CD4-positive, alpha-beta T cell treated with Interferon alpha-2 for 1 hour (primary cell): Measurements from ENCODE around the gene SLX9.

Experiments used
- DNase-seq, 2 donors: peaks; one replicate each; pipeline ENCODE4 v3.0.0-alpha.2; 2020 to 2022

SLX9 gene

GRCh38 chr21:44948426-44949120 lies 8.7 kb downstream of the SLX9 start:
- DNase-seq = no peak

GRCh38 chr21:44949161-44949778 lies 9.4 kb downstream of the SLX9 start:
- no peak for DNase-seq

DNA sequence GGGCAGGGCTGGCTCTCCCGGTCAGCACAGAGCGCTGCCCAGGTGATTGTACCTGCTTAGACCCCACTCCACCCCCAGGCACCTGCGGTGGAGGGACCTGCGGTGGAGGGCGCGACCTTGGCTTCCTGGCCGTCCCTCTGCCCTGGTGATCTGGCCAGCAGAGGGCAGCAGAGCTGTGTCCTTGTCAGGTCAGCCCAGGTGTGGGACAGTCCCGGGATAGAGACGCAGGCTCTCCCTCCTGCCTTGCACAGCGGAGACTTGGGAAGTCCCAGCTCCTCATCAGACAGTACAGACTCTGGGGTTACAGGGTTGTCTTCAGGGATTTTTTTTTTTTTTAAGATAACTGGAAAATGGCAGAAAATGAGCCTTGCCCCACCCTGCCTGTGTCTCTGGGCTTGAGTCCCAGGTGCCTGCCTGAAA lies 10.0 kb downstream of the SLX9 start:
- DNase-seq = peak; percentile 75 to 84

DNA sequence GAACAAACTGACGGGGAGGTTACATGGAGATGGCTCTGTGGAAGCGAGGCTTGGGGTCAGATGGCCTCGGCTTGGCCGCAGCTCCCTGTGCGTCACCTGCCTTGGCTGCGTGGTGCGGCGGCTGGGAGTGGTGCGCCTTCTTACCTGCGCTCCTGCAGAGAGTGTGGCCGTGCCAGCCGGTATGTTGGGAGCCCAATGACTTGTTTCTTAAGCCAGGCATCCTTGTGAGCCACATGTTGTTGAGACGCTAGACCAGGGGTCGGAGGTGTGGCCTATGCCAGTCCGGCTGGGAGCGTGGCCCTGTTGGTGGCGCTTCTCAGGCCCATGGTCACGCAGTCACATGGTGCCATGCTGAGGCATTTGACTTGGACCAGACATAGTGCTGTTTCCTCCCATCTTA lies 10.5 kb downstream of the SLX9 start:
- DNase-seq = no peak

DNA sequence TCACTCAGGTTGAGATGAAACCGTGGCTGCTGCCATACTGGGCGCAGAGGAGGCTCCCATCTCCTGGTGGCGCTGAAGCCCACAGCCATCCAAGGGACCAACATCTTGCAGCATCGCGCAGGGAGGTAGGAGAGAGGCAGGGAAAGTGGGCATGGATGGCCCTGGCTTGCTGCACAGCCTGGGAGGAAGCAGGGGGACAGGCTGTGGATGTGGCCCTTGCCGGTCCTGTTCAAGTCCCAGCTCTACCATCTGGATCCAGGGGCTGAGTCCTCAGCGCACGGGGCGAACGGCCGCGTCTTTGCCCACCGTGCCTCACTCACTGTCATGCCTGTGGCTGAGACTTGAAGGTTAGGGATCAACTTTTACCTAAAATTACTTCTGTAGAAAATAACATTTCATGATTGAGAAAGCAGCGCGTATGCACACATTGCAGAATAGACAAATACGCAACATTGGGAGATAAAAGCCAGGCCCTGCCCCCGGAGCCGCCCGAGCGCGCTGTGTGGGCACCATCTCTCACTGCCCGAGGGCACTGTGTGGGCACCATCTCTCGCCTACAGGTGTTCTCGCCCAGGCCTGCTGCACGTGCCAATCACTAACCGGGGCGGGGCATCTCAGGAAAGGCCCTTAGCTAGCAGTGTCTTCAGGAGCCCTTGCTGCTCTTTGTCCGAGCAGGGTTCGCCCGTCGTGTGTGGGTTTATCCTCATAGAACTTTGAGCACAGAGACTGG lies 11.5 kb downstream of the SLX9 start:
- DNase-seq = no peak

- no peak for DNase-seq
Observed at GRCh38 chr21:44952116-44952928, 12.5 kb downstream of the SLX9 start.

GRCh38 chr21:44952929-44953627 lies 13.2 kb downstream of the SLX9 start:
- no peak for DNase-seq

DNA sequence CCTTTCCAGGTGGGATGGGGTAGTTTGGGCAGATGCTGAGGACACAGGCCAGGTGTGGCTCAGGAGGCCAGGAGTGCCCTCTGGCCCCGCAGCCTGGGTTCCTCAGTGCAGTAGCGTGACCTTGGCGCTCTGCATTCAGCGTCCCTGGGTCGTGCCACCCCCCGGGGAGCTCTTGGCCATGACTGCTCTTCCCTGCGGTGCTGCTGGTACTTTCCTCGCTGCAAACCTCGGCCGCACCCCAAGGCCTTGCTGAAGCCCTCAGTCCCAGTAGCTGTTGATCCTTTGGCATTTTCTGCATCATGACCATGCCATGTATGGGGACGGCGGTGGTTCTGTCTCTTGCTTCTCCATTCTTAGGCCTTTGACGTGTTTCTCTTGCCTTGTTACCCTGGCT lies 13.8 kb downstream of the SLX9 start:
- no peak for DNase-seq

DNA sequence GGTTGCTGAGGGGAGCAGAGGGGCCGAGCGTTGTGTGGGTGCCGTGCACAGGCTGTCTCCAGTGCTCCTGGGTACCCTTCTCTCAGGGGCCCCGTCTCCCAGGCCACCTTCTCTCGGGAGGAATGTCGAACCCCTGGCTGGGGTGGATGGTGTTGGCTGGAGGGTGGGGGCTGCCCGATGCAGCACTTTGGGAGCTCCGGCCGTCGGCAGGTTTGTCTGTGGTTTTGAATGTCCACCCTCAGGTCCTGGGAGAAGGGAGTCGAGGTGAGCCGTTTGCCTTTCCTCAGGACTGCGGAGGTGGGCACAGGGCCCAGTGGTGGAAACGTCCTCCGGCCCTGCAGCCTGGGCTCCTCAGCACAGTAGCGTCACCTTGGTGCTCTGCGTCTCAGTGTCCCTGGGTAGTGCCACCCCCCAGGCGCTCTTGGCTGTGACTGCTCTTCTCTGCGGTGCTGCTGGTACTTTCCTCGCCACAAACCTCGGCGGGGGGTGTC lies 14.5 kb downstream of the SLX9 start:
- DNase-seq = no peak

DNA sequence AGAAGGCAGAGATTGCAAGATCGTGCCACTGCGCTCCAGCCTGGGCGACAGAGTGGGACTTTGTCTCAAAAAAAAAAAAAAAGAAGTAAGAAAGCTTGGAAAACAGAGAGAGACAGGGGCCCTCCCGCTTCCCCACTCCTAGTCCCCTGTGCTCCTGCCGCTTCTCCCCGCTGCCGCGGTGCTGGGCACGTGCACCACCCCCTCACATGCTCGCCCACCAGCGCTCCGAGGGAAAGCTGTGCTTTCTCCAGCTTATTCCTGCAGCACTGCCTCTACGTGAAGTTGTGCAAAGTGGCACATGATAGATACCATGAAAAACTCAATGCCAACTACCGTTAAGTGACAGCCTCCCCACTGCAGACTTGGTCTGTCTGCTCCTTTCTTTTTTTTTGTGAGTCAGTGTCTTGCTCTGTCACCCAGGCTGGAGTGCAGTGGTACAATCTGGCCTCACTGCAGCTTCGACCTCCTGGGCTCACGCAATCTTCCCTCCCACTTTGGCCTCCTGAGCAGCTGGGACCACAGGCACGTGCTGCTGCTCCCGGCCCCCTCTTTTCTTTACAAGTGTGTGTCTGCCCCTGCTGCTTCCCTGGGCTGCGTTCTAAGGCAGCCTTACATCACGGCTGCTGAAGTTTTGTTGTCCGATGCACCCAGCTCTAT lies 15.4 kb downstream of the SLX9 start:
- DNase-seq = no peak

DNA sequence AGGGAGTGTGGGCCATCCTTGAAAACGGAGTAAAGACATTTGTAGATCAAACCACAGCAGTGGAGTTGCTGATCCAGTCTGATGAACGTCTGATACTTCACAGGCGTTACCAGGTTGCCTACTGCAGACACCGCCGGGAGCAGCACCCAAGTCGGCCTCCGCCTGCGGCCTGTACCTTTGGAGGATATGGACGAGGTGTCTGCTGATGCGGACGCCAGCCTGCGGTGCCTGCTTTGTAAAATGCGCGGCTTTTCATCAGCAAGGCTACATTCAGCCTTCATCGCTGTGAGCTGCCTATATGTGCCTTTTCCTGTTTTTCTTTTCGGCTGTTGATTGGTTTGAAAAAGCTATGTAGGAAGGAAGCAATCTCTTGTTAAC lies 16.0 kb downstream of the SLX9 start:
- no peak for DNase-seq

GRCh38 chr21:44956356-44957046 lies 16.7 kb downstream of the SLX9 start:
- DNase-seq = no peak

DNA sequence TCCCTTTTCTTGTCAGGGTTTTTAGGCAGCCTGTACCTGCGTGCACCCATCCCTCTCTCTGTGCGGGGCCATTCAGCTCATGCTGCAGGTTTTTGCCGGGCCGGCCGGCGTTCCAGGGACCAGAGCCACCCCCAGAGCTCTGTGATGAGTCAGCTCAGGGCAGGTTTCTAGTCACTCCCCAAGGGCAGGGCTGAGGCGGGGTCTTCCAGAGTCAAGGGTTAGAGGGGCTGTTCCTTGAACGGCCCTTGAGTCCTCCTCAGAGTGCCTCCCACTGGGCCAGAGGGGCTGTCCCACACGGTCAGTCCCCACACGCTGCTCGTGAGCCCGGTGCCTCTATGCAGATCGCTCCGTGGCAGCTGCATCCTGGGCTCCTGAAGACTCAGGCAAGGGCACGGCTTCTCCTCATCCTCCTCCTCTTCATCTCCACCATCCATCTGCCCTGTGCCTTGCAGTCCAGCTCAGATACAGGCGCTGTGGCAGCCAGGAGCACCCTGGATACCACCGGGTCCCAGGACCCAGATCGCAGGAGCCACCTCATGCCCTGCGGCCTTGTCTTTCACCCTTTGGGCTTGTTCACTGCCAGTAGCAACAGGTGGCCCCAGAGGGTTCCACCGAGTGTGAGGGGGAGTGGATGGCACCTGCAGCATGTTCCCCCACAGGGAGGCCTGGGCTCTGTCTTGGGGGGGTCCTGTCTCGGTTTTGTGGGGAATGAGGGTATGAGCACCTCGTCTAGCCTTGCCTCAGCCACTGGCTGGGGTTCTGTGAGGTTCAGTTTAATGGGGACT lies 17.4 kb downstream of the SLX9 start:
- no peak for DNase-seq

- no peak for DNase-seq
Observed at GRCh38 chr21:44957901-44958451, 18.1 kb downstream of the SLX9 start.

DNA sequence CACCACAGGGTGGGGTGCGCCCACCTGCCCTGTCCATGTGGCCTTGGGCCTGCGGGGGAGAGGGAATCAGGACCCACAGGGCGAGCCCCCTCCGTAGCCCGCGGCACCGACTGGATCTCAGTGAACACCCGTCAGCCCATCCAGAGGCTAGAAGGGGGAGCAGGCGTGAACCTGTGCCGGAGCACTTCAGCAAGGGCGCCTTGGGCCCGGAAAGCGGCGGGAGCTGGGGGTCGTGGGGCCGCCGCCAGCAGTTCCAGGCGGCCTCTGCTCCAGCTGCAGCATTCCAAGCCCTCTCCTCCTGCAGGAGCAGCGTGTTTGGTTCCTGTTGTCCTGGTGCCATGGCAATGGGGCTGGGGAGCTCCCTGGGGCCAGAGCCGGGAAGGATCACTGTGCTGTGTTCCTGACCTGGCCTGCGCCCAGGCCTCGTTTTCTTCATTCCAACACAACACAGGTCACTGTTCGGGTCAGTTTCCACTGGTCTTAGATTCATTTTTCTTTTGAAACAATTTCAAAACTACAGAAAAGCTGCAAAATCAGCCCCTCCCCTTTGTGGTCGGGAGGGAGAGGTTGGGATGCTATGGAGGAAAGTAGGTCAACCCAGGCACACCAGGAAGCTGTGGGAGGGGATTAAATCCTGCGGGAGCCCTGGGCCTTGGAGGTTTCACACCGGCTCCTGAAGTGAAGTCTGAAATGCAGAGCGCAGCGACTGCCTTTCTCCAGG lies 18.8 kb downstream of the SLX9 start:
- DNase-seq = no peak

- DNase-seq = no peak
Observed at GRCh38 chr21:44959376-44960091, 19.7 kb downstream of the SLX9 start.

DNA sequence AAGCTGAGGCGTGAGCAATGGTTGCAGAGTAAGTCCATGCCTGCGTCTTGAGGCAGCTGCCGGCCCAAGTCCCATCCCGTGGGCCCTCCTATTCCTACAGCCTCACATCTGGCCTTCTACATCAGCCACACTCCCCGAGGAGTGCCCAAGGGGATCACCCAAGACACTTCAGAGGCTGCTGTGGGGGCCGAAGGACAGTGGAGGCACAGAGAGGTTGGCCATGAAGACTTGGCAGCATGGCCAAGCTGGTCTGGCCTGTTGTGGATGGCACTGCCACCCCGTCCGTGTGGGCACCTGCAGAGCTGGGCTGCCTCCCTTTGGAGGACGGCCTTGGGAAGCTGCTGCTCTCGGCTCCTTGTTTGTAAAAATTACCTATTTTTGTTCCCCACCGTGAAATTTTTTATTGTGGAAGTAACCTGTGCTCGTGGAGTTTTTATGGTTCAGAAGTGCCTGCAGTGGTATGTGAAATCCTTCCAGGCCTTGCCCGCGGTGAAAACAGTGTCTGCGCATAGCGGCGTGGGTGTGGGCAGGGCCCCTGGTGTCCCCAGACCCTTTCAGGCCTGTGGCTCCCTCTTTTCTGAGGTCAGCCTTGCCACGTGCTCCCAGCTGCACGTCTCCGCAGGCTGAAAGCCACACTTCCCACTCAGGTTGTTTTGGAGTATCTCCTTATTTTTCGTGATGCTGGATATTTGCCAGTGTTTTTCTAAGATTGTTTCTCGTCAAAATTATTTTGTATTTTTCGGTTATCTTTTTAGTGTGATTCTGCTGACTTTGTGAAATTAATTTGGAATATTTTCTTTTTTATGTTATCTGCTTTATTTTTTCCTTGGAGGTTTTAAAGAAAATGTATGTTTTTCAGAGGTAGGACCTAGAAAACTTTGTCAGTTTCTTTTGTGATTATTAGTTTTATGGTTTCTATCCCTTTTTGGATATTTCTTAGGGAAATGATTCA lies 20.6 kb downstream of the SLX9 start:
- DNase-seq = no peak
